ENCODE results near the gene HORMAD2. TPM values are rescaled to one million over a fixed set of nuclear protein-coding genes. Genes with fewer than 3 reads are reported as not detected.

Gene HORMAD2
- total and polyA plus RNA-seq, 9 of the 15 experiments (the other 6 are each of a cell fraction or from before 2014, with no cell fraction given), result not detected

DNA sequence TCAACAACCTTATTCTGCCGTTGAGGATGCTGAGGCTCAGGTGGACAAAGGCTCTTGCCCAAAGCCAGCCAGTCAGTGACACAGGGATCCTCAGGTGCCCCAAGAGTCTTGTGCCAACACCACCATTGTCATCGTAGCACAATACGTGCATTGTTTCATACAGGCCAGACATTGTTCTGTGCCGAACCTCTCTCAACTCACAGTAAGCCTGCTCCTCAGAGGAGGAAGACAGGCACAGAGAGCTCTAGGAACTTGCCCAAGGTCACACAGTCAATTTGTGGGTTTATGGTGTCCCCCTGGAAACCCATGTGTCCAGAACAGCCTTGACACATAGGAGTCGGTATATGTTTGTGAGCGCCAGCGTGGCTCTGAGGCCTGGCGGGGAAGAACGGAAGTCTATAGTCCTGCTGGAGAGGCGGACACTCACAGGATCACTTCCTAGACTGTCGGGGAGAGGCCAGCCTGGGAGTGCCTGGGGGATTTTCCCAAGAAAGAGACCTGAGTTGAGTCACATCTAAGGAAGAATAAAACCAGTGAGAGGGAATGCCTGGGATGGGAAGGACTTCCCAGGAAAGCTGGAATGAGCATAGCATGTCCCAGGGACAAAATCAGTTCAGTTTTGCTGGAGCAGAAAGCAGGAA lies 146.0 kb downstream of the HORMAD2 start:
- POLR2A ChIA-PET, result interaction anchor here (0.7 kb wide), 1 partner anchor 167 kb away, joined by 4 read pairs; no protein-coding TSS in a partner anchor
- H3K9ac ChIP-seq (ENCODE audit: insufficient read depth in 1 of 2, low read depth in 2 of 2, low read length in 2 of 2), result no peak overlapping the region
- H3K27ac ChIP-seq (ENCODE audit: extremely low read depth, low read depth, low read length), result no peak overlapping the region
- in situ Hi-C loops (cut with MboI), result no loop called here
- DNase-seq (ENCODE audit: extremely low read depth in 1 of 4, low spot score in 3 of 4) (no peak), ATAC-seq (no peak), FAIRE-seq (no peak)
- H3K9me3 ChIP-seq (replicated peaks; ENCODE audit: control insufficient read depth, insufficient read depth, low read depth, low read length), result no peaks in the 10 kb centered on the region
- intact Hi-C loops (cut with micrococcal nuclease), result no loop called here
- H4K20me1 ChIP-seq (replicated peaks; ENCODE audit: control insufficient read depth, insufficient read depth, low read length), result no peaks in the 10 kb centered on the region
- H2AFZ ChIP-seq (ENCODE audit: low read depth, low read length), result no peak overlapping the region
- TF ChIP-seq TAL1 (IDR thresholded peaks at IDR 0.05), result no peak
- no peak for TF ChIP-seq POLR2A (conservative IDR thresholded peaks at IDR 0.05)
- TF ChIP-seq SIN3A (IDR thresholded peaks at IDR 0.05; ENCODE audit: borderline replicate concordance in 2 of 2, control insufficient read depth in 1 of 2, low read depth in 2 of 2, low read length in 2 of 2), result no peak
- no peak for TF ChIP-seq KLF13 (tag; IDR thresholded peaks at IDR 0.05; ENCODE audit: borderline replicate concordance, low read depth)
- no peak for TF ChIP-seq BMI1 (IDR thresholded peaks at IDR 0.05; ENCODE audit: low read length)
- TF ChIP-seq RB1 (IDR thresholded peaks at IDR 0.05; ENCODE audit: low read depth), result no peak
- no peak for TF ChIP-seq SMARCA5 (IDR thresholded peaks at IDR 0.05)
- no peak for TF ChIP-seq FOSL1 (tag; conservative IDR thresholded peaks at IDR 0.05)
- no peak for TF ChIP-seq C11orf30 (IDR thresholded peaks at IDR 0.05; ENCODE audit: low read depth)
- TF ChIP-seq, protein P1, sequence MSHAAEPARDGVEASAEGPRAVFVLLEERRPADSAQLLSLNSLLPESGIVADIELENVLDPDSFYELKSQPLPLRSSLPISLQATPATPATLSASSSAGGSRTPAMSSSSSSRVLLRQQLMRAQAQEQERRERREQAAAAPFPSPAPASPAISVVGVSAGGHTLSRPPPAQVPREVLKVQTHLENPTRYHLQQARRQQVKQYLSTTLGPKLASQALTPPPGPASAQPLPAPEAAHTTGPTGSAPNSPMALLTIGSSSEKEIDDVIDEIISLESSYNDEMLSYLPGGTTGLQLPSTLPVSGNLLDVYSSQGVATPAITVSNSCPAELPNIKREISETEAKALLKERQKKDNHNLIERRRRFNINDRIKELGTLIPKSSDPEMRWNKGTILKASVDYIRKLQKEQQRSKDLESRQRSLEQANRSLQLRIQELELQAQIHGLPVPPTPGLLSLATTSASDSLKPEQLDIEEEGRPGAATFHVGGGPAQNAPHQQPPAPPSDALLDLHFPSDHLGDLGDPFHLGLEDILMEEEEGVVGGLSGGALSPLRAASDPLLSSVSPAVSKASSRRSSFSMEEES (CRISPR knock-in tag; IDR thresholded peaks at IDR 0.05), result no peak
- TF ChIP-seq HIVEP1 (CRISPR knock-in tag; IDR thresholded peaks at IDR 0.05), result no peak
- H3K4me2 ChIP-seq (ENCODE audit: insufficient read depth, low read length), result no peak overlapping the region
- peaks cover 0 to 12% of the 10 kb centered on the region in 2 experiments; a peak in 4 of 5 replicates for H3K4me1 ChIP-seq (replicated peaks in 1 of 2; ENCODE audit: control insufficient read depth in 2 of 2, insufficient read depth in 2 of 2, low read length in 2 of 2)
- CTCF ChIA-PET (ENCODE audit: low intra/inter-chr PET ratio), result interaction anchor here (0.6 kb wide), 1 partner anchor 595 kb away, joined by 3 read pairs; no protein-coding TSS in a partner anchor
- BruUV-seq (replicated peaks), result no TSS peak
- no peaks in the 10 kb centered on the region for H3K79me2 ChIP-seq (ENCODE audit: control insufficient read depth, insufficient read depth, low read length)
- H3K27me3 ChIP-seq (ENCODE audit: control insufficient read depth in 2 of 2, insufficient read depth in 2 of 2, low read length in 2 of 2), result peaks cover 0 to 54% of the 10 kb centered on the region in 2 experiments; a peak in 3 of 5 replicates
- H3K9me1 ChIP-seq (ENCODE audit: control insufficient read depth, insufficient read depth, low read length), result no peaks in the 10 kb centered on the region
- WGBS (ENCODE audit: insufficient coverage, low coverage, missing lambda C conversion rate), result 21% methylated on average over 7 of the region's 11 CpGs
- no peak overlapping the region for H3K4me3 ChIP-seq
- H3K36me3 ChIP-seq (ENCODE audit: control insufficient read depth, insufficient read depth, low read length), result no peaks in the 10 kb centered on the region

Other genes starting within 250 kb of the HORMAD2 start
- gene ASCC2, start 242.2 kb upstream of the HORMAD2 start, total RNA-seq (2014; rRNA removed), result 22.9 and 33.0 TPM in 2 replicates
- gene ASCC2, start 242.2 kb upstream of the HORMAD2 start, total RNA-seq (2014; rRNA removed; fragmentation: Illumina TruSeq; extraction: Trizol), result 20.2 and 20.4 TPM in 2 replicates
- 26.6 and 27.3 TPM in 2 replicates for gene ASCC2, start 242.2 kb upstream of the HORMAD2 start, total RNA-seq (2015; rRNA removed; fragmentation: Illumina TruSeq; extraction: Trizol)
- gene ASCC2, start 242.2 kb upstream of the HORMAD2 start, total RNA-seq (2021), result 42.5 and 45.1 TPM in 2 replicates
- gene ASCC2, start 242.2 kb upstream of the HORMAD2 start, polyA plus RNA-seq (2011; rRNA removed), result 26.8 and 34.4 TPM in 2 replicates
- 46.7 and 47.4 TPM in 2 replicates for gene ASCC2, start 242.2 kb upstream of the HORMAD2 start, polyA plus RNA-seq (2014; fragmentation: Illumina TruSeq; extraction: Trizol)
- gene ASCC2, start 242.2 kb upstream of the HORMAD2 start, polyA plus RNA-seq (2014; fragmentation: Nextera tagmentation; extraction: Ambion mirVana), result 1 to 10 TPM; 4.0 TPM
- gene ASCC2, start 242.2 kb upstream of the HORMAD2 start, polyA plus RNA-seq (2014; rRNA removed), result 33.8 and 36.2 TPM in 2 replicates
- gene MTMR3, start 197.3 kb upstream of the HORMAD2 start, total RNA-seq (2014; rRNA removed), result 5.1 and 9.0 TPM in 2 replicates
- gene MTMR3, start 197.3 kb upstream of the HORMAD2 start, total RNA-seq (2014; rRNA removed; fragmentation: Illumina TruSeq; extraction: Trizol), result 7.1 and 8.3 TPM in 2 replicates
- gene MTMR3, start 197.3 kb upstream of the HORMAD2 start, total RNA-seq (2015; rRNA removed; fragmentation: Illumina TruSeq; extraction: Trizol), result 7.5 and 7.9 TPM in 2 replicates
- gene MTMR3, start 197.3 kb upstream of the HORMAD2 start, total RNA-seq (2021), result 12.3 and 13.6 TPM in 2 replicates
- 13.7 and 20.0 TPM in 2 replicates for gene MTMR3, start 197.3 kb upstream of the HORMAD2 start, polyA plus RNA-seq (2011; rRNA removed)
- 10.7 and 12.0 TPM in 2 replicates for gene MTMR3, start 197.3 kb upstream of the HORMAD2 start, polyA plus RNA-seq (2014; fragmentation: Illumina TruSeq; extraction: Trizol)
- gene MTMR3, start 197.3 kb upstream of the HORMAD2 start, polyA plus RNA-seq (2014; fragmentation: Nextera tagmentation; extraction: Ambion mirVana), result 1 to 10 TPM; 1.6 to 1.9 TPM
- gene MTMR3, start 197.3 kb upstream of the HORMAD2 start, polyA plus RNA-seq (2014; rRNA removed), result 6.9 and 8.3 TPM in 2 replicates
- 0.04 and 0.05 TPM in 2 replicates for gene LIF, start 166.3 kb downstream of the HORMAD2 start, total RNA-seq (2014; rRNA removed)
- gene LIF, start 166.3 kb downstream of the HORMAD2 start, total RNA-seq (2014; rRNA removed; fragmentation: Illumina TruSeq; extraction: Trizol), result 0.03 TPM in 1 of 2 replicates, not detected in the other
- 0.11 and 0.34 TPM in 2 replicates for gene LIF, start 166.3 kb downstream of the HORMAD2 start, total RNA-seq (2015; rRNA removed; fragmentation: Illumina TruSeq; extraction: Trizol)
- gene LIF, start 166.3 kb downstream of the HORMAD2 start, total RNA-seq (2021), result 0.31 TPM in 2 replicates
- 0.16 and 0.39 TPM in 2 replicates for gene LIF, start 166.3 kb downstream of the HORMAD2 start, polyA plus RNA-seq (2011; rRNA removed)
- gene LIF, start 166.3 kb downstream of the HORMAD2 start, polyA plus RNA-seq (2014; fragmentation: Illumina TruSeq; extraction: Trizol), result 0.04 and 0.09 TPM in 2 replicates
- gene LIF, start 166.3 kb downstream of the HORMAD2 start, polyA plus RNA-seq (2014; fragmentation: Nextera tagmentation; extraction: Ambion mirVana), result not detected
- 0.03 and 0.25 TPM in 2 replicates for gene LIF, start 166.3 kb downstream of the HORMAD2 start, polyA plus RNA-seq (2014; rRNA removed)
- not detected in 2 replicates for gene OSM, start 186.4 kb downstream of the HORMAD2 start, total RNA-seq (2014; rRNA removed)
- gene OSM, start 186.4 kb downstream of the HORMAD2 start, total RNA-seq (2014; rRNA removed; fragmentation: Illumina TruSeq; extraction: Trizol), result not detected in 2 replicates
- not detected in 2 replicates for gene OSM, start 186.4 kb downstream of the HORMAD2 start, total RNA-seq (2015; rRNA removed; fragmentation: Illumina TruSeq; extraction: Trizol)
- gene OSM, start 186.4 kb downstream of the HORMAD2 start, total RNA-seq (2021), result not detected in 2 replicates
- gene OSM, start 186.4 kb downstream of the HORMAD2 start, polyA plus RNA-seq (2011; rRNA removed), result 0.08 and 0.22 TPM in 2 replicates
- gene OSM, start 186.4 kb downstream of the HORMAD2 start, polyA plus RNA-seq (2014; fragmentation: Illumina TruSeq; extraction: Trizol), result not detected in 2 replicates
- not detected for gene OSM, start 186.4 kb downstream of the HORMAD2 start, polyA plus RNA-seq (2014; fragmentation: Nextera tagmentation; extraction: Ambion mirVana)
- gene OSM, start 186.4 kb downstream of the HORMAD2 start, polyA plus RNA-seq (2014; rRNA removed), result not detected in 2 replicates
- 1.2 and 1.3 TPM in 2 replicates for gene CASTOR1, start 209.0 kb downstream of the HORMAD2 start, total RNA-seq (2014; rRNA removed)
- gene CASTOR1, start 209.0 kb downstream of the HORMAD2 start, total RNA-seq (2014; rRNA removed; fragmentation: Illumina TruSeq; extraction: Trizol), result 0.47 TPM in 1 of 2 replicates, not detected in the other
- gene CASTOR1, start 209.0 kb downstream of the HORMAD2 start, total RNA-seq (2015; rRNA removed; fragmentation: Illumina TruSeq; extraction: Trizol), result 0.72 and 1.1 TPM in 2 replicates
- 2.6 and 3.1 TPM in 2 replicates for gene CASTOR1, start 209.0 kb downstream of the HORMAD2 start, total RNA-seq (2021)
- gene CASTOR1, start 209.0 kb downstream of the HORMAD2 start, polyA plus RNA-seq (2011; rRNA removed), result 2.5 and 3.2 TPM in 2 replicates
- 0.96 and 0.98 TPM in 2 replicates for gene CASTOR1, start 209.0 kb downstream of the HORMAD2 start, polyA plus RNA-seq (2014; fragmentation: Illumina TruSeq; extraction: Trizol)
- under 1 TPM; 0.35 to 0.56 TPM for gene CASTOR1, start 209.0 kb downstream of the HORMAD2 start, polyA plus RNA-seq (2014; fragmentation: Nextera tagmentation; extraction: Ambion mirVana)
- gene CASTOR1, start 209.0 kb downstream of the HORMAD2 start, polyA plus RNA-seq (2014; rRNA removed), result 1.3 and 1.9 TPM in 2 replicates
- 7.5 and 7.8 TPM in 2 replicates for gene TBC1D10A, start 246.5 kb downstream of the HORMAD2 start, total RNA-seq (2014; rRNA removed)
- gene TBC1D10A, start 246.5 kb downstream of the HORMAD2 start, total RNA-seq (2014; rRNA removed; fragmentation: Illumina TruSeq; extraction: Trizol), result 2.0 and 2.3 TPM in 2 replicates
- gene TBC1D10A, start 246.5 kb downstream of the HORMAD2 start, total RNA-seq (2015; rRNA removed; fragmentation: Illumina TruSeq; extraction: Trizol), result 4.6 and 5.0 TPM in 2 replicates
- gene TBC1D10A, start 246.5 kb downstream of the HORMAD2 start, total RNA-seq (2021), result 9.8 and 10.4 TPM in 2 replicates
- 6.0 and 8.2 TPM in 2 replicates for gene TBC1D10A, start 246.5 kb downstream of the HORMAD2 start, polyA plus RNA-seq (2011; rRNA removed)
- 4.3 and 6.2 TPM in 2 replicates for gene TBC1D10A, start 246.5 kb downstream of the HORMAD2 start, polyA plus RNA-seq (2014; fragmentation: Illumina TruSeq; extraction: Trizol)
- gene TBC1D10A, start 246.5 kb downstream of the HORMAD2 start, polyA plus RNA-seq (2014; fragmentation: Nextera tagmentation; extraction: Ambion mirVana), result under 1 TPM; 0.13 to 0.18 TPM
- 5.8 and 7.9 TPM in 2 replicates for gene TBC1D10A, start 246.5 kb downstream of the HORMAD2 start, polyA plus RNA-seq (2014; rRNA removed)